HG03097 (cell line): ENCODE measurements around the gene SPTBN4.
"Not testable (repeated sequence)": the region's sequence is repeated elsewhere in the genome, so short reads cannot be mapped to it uniquely, and the experiment has no call there.

Source experiments
- ATAC-seq: cut with Tn5 transposase; IDR thresholded peaks from one replicate; pipeline ENCODE4 v1.9.1; 2021; ENCODE audit not compliant: unreplicated experiment, low FRiP score

SPTBN4 gene

DNA sequence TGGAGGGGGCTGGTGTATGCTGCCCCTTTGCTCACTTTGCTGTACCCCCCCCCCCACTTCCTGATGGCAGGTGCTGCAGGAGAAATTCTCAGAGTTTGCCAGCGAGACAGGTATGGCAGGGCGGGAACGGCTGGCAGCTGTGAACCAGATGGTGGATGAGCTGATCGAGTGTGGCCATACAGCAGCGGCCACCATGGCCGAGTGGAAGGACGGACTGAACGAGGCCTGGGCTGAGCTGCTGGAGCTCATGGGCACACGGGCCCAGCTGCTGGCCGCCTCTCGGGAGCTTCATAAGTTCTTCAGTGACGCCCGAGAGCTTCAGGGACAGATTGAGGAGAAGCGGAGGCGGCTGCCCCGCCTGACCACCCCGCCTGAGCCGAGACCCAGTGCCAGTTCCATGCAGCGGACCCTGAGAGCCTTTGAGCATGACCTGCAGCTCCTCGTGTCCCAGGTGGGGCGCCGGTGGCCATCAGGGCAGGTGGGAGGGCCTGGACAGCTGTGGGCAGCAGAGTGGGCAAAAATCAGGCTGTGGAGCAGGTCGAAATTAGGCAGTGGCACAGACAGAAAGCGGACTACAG, 90.2 kb downstream of the SPTBN4 start:
- no peak for ATAC-seq

DNA sequence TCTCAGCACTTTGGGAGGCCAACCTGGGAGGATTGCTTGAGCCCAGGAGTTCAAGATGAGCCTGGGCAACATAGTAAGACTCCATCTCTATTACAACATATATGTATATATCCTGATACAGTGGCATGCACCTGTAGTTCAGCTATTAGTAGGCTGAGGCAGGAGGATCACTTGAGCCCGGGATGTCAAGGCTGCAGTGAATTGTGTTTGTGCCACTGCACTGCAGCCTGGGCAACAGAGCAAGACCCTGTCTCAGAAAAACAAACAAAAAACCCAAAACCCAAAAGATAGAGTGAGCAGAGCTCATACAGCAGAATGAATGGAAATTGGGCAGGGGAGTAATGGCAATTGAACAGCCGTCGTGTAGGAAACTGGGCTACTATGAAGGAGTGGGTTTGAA, 92.6 kb downstream of the SPTBN4 start:
- ATAC-seq, result no peak

DNA sequence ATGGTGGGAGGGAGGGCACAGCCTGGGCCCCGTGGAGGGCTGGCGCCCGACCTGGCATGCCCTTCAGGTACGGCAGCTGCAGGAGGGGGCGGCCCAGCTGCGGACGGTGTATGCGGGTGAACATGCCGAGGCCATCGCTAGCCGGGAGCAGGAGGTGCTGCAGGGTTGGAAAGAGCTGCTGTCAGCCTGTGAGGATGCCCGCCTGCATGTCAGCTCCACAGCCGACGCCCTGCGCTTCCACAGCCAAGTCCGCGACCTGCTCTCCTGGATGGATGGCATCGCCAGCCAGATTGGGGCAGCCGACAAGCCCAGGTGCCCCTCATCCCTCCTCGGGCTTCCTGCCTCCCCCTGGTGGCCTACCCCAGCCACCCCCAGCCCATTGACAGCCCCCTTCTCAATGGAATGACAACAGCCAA, 93.3 kb downstream of the SPTBN4 start:
- ATAC-seq, result no peak

DNA sequence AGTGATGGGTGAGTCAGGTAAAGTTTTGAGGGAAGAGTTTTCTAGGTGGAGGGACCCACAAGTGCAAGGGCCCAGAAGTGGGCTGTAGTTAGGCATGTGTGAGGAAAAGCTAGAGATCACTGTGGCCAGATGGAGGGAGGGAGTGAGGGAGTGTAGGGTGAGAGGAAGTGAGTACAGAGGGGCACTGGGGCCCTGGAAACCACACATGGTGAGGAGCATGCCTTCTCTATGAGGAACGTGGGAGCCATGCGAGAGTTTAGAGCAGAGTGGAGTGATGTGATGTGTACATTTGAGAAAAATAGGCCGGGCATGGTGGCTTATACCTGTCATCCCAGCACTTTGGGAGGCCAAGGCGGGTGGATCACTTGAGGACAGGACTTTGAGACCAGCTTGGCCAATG, 95.1 kb downstream of the SPTBN4 start:
- no peak for ATAC-seq

DNA sequence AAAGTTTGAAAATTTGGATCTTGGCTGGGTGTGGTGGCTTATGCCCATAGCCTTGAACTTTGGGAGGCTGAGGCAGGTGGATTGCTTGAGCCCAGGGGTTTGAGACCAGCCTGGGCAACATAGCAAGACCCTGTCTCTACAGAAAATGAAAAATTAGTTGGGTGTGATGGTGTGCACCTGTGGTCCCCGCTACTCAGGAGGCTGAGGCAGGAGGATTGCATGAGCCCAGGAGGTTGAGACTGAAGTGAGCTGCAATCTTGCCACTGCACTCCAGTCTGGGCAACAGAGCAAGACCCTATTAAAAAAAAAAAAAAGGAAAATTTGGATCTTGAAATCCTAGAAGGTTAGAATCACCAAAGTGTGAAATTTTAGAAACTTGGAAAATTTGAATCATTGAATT, 97.7 kb downstream of the SPTBN4 start:
- not testable (repeated sequence) for ATAC-seq

DNA sequence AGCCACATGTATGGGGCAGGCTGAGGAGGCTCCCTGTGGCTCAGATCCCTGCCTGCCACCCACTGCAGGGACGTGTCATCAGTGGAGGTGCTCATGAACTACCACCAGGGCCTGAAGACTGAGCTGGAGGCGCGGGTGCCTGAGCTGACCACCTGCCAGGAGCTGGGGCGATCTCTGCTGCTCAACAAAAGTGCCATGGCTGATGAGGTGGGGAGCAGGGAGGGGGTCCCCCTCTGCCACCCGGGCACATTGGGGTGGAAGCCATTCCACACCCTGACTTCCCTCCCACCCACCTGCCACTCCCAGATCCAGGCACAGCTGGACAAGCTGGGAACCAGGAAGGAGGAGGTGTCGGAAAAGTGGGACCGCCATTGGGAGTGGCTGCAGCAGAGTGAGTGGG, 98.6 kb downstream of the SPTBN4 start:
- no peak for ATAC-seq

DNA sequence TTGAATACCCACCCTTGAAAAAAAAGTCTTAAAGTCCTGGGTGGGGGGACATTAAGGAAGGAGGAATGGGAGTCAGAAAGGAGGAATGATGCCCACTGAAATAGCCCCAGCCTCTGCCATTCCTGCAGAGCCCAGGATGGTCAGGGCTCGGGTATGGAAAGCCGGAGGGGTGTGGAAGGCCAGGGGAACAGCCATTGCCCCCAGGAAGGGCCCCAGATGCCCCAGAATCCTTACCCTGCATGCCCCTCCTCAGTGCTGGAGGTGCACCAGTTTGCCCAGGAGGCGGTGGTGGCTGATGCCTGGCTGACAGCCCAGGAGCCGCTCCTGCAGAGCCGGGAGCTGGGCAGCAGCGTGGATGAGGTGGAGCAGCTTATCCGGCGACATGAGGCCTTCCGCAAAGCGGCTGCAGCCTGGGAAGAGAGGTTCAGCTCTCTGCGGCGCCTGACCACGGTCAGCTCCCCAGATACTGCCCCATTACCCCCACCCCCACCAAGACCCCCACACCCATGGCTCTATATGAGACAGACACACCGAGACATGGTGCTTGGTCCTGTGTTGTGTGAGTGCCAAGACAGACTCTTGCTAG, 99.2 kb downstream of the SPTBN4 start:
- no peak for ATAC-seq

DNA sequence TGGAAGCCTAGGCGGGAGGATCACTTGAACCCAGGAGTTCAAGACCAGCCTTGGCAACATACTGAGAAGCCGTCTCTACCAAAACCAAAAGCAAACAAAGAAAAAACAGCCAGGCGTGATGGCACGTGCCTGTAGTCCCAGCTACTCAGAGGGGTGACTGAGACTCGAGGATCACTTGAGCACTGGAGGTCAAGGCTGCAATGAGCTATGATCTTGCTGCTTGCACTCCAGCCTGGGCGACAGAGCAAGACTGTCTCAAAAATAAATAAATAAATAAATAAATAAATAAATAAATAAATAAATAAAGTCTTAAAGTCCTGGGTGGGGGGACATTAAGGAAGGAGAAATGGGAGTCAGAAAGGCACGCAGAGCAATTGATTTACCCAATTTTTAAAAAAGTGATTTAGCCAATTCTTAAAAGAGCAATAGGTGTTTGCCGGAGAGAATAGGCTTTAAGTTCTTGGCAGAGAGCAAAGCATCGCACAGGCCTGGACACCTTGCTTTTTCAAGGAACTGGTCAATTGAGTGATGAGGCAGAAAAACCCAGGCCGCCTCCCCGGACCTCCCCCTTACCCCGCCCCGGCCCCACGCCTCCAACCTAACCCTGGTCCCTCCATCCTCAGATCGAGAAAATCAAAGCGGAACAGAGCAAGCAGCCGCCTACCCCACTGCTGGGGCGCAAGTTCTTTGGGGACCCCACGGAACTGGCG, 100.4 kb downstream of the SPTBN4 start:
- no peak for ATAC-seq

DNA sequence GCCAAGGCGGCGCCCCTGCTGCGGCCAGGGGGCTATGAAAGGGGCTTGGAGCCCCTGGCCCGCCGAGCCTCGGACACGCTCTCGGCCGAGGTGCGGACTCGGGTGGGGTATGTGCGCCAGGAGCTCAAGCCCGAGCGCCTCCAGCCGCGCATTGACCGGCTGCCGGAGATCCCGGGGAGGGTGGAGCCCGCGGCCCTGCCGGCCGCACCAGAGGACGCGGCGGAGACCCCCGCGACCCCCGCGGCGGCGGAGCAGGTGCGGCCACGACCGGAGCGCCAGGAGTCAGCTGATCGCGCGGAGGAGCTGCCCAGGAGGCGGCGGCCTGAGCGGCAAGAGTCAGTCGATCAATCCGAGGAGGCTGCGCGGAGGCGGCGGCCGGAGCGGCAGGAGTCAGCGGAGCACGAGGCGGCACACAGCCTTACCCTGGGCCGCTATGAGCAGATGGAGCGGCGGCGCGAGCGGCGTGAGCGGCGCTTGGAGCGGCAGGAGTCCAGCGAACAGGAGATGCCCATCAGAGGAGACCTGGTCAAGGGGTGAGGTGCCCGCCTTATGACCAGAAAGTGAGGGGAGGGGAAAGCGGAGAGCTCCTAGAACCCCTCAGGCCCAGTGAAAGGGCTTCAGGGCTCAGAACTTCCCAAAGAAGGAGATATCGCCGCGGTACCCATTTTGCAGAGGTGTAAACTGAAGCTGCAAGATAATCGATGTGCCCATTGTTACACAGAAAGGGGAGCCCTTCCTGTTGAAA, 101.1 kb downstream of the SPTBN4 start:
- no peak for ATAC-seq

DNA sequence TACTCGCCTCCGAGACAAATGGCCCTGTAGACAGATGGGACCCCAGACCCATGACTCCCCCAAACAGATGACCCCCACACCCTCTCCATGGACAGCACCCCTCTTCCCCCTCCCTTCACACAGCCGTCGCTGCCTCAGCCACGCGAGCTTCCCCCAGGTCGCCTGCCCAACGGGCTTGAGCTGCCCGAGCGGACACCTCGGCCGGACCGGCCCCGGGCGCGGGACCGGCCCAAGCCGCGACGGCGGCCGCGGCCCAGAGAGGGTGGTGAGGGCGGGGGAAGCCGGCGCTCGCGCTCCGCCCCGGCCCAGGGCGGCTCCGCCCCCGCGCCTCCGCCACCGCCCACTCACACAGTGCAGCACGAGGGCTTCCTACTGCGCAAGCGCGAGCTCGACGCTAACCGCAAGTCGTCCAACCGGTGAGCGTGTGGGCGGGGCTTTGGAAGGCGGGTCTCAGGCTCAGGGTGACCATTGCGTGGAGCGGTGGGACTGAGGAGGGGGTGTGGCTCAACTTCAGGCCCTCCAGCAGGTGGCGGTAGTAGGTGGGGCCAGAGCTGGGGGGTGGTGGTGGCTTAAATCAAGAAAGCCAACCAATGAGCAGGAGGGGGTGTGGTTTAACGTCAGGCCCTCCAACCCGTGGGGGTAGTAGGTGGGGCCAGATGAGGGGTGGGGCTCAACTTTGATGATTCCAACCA, 103.7 kb downstream of the SPTBN4 start:
- ATAC-seq, result peak; percentile 83

DNA sequence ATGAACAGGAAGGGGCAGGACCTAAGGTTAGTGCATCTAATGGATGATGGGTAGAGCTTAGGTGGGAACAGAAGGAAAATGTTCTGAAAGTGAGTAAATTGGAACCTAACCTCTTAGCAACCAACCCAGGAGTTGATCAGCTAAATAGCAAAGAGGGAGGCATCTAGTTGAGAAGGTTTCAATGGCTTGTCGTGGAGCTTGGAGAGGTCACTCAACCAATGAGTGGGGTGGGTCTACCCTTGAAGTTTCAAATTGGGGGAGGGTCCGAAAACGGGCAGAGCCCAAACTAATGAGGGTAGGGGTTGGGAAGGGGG, 104.2 kb downstream of the SPTBN4 start:
- ATAC-seq, result no peak

DNA sequence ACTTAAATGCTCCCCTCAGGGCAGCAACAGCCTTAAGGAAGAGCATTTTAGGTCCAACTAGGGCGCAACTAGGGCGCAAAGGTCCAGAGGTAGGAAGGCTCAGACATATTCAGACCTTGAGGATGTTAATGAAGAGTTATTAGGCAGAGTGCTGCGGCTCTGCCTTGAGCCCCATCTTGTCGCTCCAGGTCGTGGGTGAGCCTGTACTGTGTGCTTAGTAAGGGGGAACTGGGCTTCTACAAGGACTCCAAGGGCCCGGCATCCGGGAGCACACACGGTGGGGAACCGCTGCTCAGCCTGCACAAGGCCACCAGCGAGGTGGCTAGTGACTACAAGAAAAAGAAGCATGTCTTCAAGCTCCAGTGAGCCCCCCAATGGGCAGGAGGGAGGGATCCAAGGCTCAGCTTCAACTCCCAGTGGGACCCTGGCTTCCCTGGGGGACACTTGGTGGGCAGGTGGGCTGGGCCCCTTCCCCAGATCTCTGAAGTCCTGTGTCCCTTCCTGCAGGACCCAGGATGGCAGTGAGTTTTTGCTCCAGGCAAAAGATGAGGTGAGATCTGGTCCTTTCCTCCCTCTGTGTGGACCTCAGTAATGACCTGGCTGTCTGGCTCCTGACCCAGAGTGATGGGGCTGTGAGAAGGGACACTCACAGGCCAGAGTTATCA, 105.2 kb downstream of the SPTBN4 start:
- ATAC-seq, result no peak

DNA sequence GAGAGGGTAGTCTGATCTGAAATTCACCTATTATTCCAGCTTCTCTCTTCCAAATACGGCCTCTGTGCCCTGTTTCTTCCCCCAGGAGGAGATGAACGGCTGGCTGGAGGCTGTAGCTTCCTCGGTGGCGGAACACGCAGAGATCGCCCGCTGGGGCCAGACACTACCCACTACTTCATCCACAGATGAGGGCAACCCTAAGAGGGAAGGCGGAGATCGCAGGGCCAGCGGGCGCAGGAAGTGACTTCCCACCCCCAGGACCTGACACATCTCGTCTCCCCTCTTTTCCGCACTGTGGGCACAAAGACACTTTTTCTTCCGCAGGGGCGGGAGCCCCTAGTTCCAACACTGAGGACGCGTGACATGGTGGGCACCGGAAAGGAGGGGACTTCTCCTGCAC, 108.5 kb downstream of the SPTBN4 start:
- ATAC-seq, result no peak

DNA sequence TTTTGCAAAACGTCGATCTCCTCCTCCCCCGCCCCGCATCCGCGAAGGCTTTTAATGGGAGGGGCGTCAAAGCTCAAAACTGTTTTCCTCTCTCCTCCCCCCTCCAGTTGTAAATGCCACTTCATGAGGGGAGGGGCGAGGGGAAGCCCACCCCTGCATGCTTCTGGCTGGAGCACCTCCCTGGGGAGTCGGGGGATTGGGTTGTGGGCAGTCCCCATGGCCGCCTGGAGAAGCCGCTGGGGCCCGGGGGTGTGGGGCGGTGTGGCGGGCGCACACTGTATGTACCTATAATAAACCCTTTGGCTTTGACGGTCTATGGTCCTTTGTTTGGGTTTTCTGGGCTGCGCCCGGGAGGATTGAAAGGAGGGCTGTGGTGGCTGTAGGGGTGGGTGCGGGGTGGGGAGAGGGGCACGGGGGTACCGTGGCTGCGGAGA, 109.4 kb downstream of the SPTBN4 start:
- peak; percentile 5 for ATAC-seq

DNA sequence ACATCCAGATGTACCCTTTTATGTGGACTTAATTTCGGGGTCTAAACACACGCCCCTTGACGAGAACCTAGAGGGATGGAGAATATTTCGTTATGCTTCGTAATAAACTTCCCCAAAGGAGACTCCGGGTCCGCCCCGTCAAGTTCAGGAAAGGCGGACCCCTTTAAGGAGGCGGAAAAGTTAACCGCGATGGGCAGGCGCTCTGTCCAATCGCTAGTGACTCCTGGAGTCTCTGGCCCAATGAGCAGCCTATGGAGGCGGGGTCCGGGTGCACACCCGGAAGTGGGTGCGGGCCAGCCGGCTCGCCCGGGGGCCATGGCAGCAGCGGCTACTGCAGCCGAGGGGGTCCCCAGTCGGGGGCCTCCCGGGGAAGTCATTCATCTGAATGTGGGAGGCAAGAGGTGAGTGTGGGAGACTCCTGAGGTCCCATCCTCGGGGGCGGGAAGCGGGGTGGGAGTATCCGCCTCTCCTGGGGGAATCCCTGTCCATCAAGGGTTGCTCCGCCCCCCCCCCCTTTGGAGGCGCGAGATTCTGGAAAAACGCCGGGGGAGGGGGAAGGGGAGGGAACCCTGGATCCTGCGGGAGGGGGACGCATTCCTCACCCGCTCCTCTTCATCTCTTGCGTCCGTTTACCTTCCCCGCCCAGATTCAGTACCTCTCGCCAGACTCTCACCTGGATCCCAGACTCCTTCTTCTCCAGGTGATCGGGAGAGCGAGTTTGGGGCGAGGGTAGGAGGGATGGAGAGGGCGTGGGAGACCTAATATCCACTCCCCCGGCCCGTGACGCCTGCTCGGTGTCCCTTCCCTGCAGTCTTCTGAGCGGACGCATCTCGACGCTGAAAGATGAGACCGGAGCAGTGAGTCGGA, 110.0 kb downstream of the SPTBN4 start, which contains the start of gene SHKBP1:
Gene SHKBP1 (plus strand): TSS at position 289 of the 867 bp plus-strand sequence. CDS start 27 bp downstream, at position 316.
- ATAC-seq, result peak; percentile 88

DNA sequence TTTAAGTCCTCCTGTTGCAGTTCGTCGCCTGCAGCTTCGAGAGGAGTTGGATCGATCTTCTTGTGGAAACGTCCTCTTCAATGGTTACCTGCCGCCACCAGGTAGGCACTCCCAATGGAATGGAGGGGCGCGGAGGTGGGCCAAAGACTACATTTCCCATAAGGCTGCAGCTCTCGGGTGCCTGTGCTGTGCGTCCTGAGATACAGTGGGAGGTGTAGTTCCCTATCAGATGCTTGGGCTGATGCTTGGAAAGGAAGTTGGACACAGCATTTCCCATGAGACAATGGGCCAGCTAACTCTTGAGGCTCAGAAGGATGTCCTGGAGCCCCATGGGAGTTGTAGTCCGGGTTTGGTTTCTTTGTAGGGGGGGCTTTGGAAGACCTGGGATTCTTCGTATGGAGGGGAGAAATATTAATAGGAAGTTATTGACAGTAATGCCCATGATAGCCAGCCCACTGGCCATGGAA, 111.7 kb downstream of the SPTBN4 start:
- ATAC-seq, result no peak

DNA sequence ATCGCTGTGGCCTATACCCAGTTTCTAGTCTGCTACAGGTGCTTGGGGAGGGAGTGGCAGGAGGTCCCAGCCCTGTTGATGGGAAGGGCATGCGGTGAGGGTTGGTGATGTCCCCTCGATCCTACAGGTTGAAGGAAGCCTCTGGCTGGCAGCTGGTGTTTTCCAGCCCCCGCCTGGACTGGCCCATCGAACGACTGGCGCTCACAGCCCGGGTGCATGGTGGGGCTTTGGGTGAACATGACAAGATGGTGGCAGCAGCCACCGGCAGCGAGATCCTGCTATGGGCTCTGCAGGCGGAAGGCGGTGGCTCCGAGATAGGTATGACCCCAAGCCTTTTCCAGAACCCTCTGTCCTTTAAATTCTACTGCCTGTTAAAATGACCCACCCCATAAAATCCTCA, 113.8 kb downstream of the SPTBN4 start:
- ATAC-seq, result no peak

DNA sequence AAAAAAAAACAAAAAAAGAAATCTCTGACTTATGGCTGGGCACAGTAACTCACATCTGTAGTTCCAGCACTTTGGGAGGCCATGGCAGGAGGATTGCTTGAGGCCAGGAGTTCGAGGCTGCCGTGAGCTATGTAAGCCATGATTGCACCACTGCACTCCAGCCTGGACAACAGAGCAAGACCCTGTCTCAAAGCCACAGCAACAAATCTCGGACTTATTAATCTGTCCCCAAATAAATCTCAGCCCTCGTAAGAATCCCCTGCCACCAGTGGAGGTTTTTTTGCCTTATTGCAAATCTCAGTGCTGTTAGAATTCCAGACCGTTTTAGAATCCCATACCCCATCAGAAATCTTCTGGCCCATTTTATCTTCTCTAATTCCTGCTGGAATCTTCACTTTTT, 114.7 kb downstream of the SPTBN4 start:
- ATAC-seq, result no peak

DNA sequence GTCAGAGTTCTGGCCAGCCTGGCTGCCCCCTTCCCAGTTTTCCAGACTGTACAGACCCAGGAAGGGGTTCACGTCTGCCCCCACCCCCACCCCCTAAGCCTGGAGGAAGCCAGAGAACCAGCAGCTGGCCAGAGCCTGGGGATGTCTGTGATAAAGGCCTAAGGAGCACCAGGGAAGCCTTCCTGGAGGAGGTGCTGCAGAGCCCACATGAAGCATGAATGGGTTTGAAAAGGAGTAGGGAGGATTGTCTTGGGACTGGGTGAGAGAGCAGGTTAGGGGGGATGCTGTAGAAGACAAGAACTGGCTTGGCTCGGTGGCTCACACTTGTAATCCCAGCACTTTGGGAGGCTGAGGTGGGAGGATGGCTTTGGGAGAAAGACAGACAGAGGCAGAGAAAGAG, 115.7 kb downstream of the SPTBN4 start:
- ATAC-seq, result no peak
